ENCODE data around the gene KRT32.
A peak's percentile ranks its signal among the peaks of the same experiment; 100 is the strongest.

KRT32 gene

GRCh38 chr17:41486809-41487530 is 19.8 kb upstream of the KRT32 start:
- DNase-seq (ENCODE audit: low read depth): no peak
- in situ Hi-C loops (cut with HindIII; ENCODE audit: low sequenced_read_pairs): no loop called here
- no peak overlapping the region for H3K4me3 ChIP-seq (ENCODE audit: low read depth, low read length)
- peak; percentile 28 for TF ChIP-seq CTCF (IDR thresholded peaks at IDR 0.05; ENCODE audit: low read depth, low read length, missing control alignments)

DNA sequence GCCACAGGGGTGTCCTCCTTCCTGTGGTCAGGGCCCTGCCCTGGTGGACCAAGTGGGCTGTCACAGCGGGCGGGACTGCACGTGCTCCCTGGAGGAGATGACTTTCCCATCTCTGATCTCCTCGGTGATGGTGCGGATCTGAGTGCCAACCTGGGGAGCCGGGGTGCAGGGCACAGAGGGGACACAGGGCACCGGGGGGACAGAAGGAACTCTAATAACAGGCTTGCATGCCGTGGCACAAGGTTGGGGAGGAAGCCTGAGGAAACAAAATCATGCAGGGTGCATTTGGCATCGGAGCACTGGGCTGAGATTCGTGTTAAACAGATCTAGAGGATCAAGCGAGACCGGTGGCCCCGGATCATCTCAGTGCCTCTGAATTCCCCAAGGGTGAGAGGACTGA is 19.1 kb upstream of the KRT32 start:
- DNase-seq (ENCODE audit: low read depth): no peak
- in situ Hi-C loops (cut with HindIII; ENCODE audit: low sequenced_read_pairs): no loop called here
- H3K4me3 ChIP-seq (ENCODE audit: low read depth, low read length): no peak overlapping the region
- no peak for TF ChIP-seq CTCF (IDR thresholded peaks at IDR 0.05; ENCODE audit: low read depth, low read length, missing control alignments)

GRCh38 chr17:41484920-41485904 is 18.0 kb upstream of the KRT32 start:
- TF ChIP-seq CTCF (IDR thresholded peaks at IDR 0.05; ENCODE audit: low read depth, low read length, missing control alignments): no peak
- no peak for DNase-seq (ENCODE audit: low read depth)
- H3K4me3 ChIP-seq (ENCODE audit: low read depth, low read length): no peak overlapping the region
- in situ Hi-C loops (cut with HindIII; ENCODE audit: low sequenced_read_pairs): no loop called here

DNA sequence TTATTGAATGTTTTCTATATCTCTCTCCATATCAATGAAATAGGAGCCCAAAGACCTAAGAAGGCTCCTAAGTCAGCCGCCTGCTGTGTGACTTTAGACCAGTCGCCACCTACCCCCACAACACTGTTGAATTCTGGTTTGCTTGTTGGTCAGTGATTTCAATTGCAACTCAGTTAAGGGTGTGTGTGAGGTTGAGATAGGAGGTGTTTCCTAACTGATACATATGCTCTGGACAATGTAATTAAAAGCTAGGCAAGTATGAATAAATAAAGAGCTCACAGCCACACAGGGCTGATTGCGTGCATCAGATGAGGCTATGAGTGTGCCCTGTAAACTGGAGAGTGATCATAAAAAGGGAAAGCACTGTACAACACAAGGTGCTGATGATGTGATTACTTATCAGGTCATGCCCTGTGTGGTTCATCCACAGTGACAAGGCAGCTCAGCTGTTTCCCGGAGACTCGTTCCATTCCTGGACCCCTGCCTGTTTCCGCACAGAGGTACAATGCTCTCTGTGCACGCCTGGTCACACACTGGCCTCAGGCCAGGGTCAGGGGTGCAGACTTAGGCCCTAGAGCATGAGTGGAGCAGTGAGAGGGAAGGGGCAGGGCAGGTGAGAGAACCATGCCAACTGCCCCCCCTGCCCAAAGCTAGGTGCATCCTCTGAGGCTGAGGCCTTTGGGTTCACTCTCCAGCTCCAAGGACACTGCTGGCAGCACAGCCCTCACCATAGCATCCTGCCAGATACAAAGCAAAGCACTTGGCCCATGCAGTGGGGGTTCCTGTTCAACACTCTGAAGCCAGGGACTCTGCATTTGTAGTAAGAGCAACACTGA is 17.0 kb upstream of the KRT32 start:
- TF ChIP-seq CTCF (IDR thresholded peaks at IDR 0.05; ENCODE audit: low read depth, low read length, missing control alignments): no peak
- no peak overlapping the region for H3K4me3 ChIP-seq (ENCODE audit: low read depth, low read length)
- DNase-seq (ENCODE audit: low read depth): no peak
- in situ Hi-C loops (cut with HindIII; ENCODE audit: low sequenced_read_pairs): no loop called here

- in situ Hi-C loops (cut with HindIII; ENCODE audit: low sequenced_read_pairs): no loop called here
- no peak overlapping the region for H3K4me3 ChIP-seq (ENCODE audit: low read depth, low read length)
- TF ChIP-seq CTCF (IDR thresholded peaks at IDR 0.05; ENCODE audit: low read depth, low read length, missing control alignments): no peak
- no peak for DNase-seq (ENCODE audit: low read depth)
These were observed 16.3 kb upstream of the KRT32 start for GRCh38 chr17:41483531-41483930.

- no peak for TF ChIP-seq CTCF (IDR thresholded peaks at IDR 0.05; ENCODE audit: low read depth, low read length, missing control alignments)
- DNase-seq (ENCODE audit: low read depth): no peak
- in situ Hi-C loops (cut with HindIII; ENCODE audit: low sequenced_read_pairs): no loop called here
- H3K4me3 ChIP-seq (ENCODE audit: low read depth, low read length): no peak within 1 kb of the TSS
These were observed 13.8 kb upstream of the KRT32 start, which contains the start of gene KRT35 for GRCh38 chr17:41481036-41481435. Gene KRT35 (minus strand): TSS chr17:41481151. CDS start chr17:41481097, 54 bp downstream.

All from astrocyte of the cerebellum (primary cell).